Parathyroid adenoma (tissue), 2 donors: ENCODE data around the gene ABHD1.

ENCODE experiments used
- H2AFZ ChIP-seq: fragments of 300-600 bp; sonication (generic); one replicate; pipeline ENCODE4 v1.7.0; 2017; ENCODE audit warnings: antibody characterized with exemption, mild to moderate bottlenecking
- H3K27ac ChIP-seq: fragments of 300-600 bp; sonication (generic); one replicate; pipeline ENCODE4 v1.7.0; 2017
- H3K27me3 ChIP-seq: fragments of 300-600 bp; sonication (generic); one replicate; pipeline ENCODE4 v1.7.0; 2017; ENCODE audit warnings: low read length; ENCODE audit not compliant: control insufficient read depth, insufficient read depth
- H3K36me3 ChIP-seq: fragments of 300-600 bp; sonication (generic); one replicate; pipeline ENCODE4 v1.7.0; 2017; ENCODE audit warnings: low read length; ENCODE audit not compliant: control insufficient read depth, insufficient read depth
- H3K4me1 ChIP-seq: fragments of 300-600 bp; sonication (generic); one replicate; pipeline ENCODE4 v1.7.0; 2017; ENCODE audit warnings: control low read depth
- H3K4me2 ChIP-seq: fragments of 300-600 bp; sonication (generic); one replicate; pipeline ENCODE4 v1.7.0; 2017; ENCODE audit warnings: low read length
- H3K4me3 ChIP-seq: fragments of 300-600 bp; sonication (generic); one replicate; pipeline ENCODE4 v1.7.0; 2017; ENCODE audit warnings: low read depth, low read length
- H3K79me2 ChIP-seq: fragments of 300-600 bp; sonication (generic); one replicate; pipeline ENCODE4 v1.7.0; 2017; ENCODE audit warnings: control low read depth
- H3K9ac ChIP-seq: fragments of 300-600 bp; sonication (generic); one replicate; pipeline ENCODE4 v1.7.0; 2017; ENCODE audit warnings: mild to moderate bottlenecking
- H3K9me3 ChIP-seq: fragments of 300-600 bp; sonication (generic); one replicate; pipeline ENCODE4 v1.7.0; 2017; ENCODE audit warnings: low read length; ENCODE audit not compliant: control insufficient read depth
- TF ChIP-seq, protein P1 (sequence below): fragments of 300-600 bp; sonication (generic); IDR thresholded peaks from one replicate; pipeline ENCODE4 v1.7.0; 2017; ENCODE audit warnings: antibody characterized with exemption, mild to moderate bottlenecking
- donor health status: primary hyperparathyroidism.

Gene ABHD1

GRCh38 chr2:27087823-27088410 is 35.7 kb upstream of the ABHD1 start:
- Histone ChIP-seq H3K4me3 (no peak overlapping the region), H3K36me3 (no peaks in the 10 kb centered on the region), H3K27me3 (no peaks in the 10 kb centered on the region), H3K4me1 (peaks cover 22% of the 10 kb centered on the region), H2AFZ (no peak overlapping the region), H3K4me2 (no peak overlapping the region), H3K9me3 (no peaks in the 10 kb centered on the region), H3K9ac (no peak overlapping the region), H3K27ac (no peak overlapping the region), H3K79me2 (no peaks in the 10 kb centered on the region)
- TF ChIP-seq, protein P1, sequence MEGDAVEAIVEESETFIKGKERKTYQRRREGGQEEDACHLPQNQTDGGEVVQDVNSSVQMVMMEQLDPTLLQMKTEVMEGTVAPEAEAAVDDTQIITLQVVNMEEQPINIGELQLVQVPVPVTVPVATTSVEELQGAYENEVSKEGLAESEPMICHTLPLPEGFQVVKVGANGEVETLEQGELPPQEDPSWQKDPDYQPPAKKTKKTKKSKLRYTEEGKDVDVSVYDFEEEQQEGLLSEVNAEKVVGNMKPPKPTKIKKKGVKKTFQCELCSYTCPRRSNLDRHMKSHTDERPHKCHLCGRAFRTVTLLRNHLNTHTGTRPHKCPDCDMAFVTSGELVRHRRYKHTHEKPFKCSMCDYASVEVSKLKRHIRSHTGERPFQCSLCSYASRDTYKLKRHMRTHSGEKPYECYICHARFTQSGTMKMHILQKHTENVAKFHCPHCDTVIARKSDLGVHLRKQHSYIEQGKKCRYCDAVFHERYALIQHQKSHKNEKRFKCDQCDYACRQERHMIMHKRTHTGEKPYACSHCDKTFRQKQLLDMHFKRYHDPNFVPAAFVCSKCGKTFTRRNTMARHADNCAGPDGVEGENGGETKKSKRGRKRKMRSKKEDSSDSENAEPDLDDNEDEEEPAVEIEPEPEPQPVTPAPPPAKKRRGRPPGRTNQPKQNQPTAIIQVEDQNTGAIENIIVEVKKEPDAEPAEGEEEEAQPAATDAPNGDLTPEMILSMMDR, result no peak

DNA sequence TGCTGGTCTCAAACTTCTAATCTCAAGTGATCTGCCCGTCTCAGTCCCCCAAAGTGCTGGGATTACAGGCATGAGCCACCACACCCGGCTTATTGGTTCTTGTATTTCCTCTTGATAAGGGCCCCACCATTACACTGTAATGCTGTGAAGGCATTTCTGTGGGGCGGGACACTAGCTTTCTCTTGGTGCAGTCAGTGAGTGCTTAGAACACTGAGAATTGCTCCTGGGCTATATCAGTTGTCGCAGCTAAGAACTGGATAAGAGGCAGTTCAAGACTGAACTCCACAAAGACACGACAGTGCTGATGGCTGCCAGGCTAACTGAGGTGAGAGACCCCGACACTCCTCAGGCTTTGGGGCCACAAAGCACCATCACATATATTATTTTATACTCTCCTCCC is 35.0 kb upstream of the ABHD1 start:
- Histone ChIP-seq H3K4me1 (peaks cover 29% of the 10 kb centered on the region), H2AFZ (no peak overlapping the region), H3K27ac (no peak overlapping the region), H3K4me3 (no peak overlapping the region), H3K27me3 (no peaks in the 10 kb centered on the region), H3K9me3 (no peaks in the 10 kb centered on the region), H3K9ac (no peak overlapping the region), H3K4me2 (no peak overlapping the region), H3K79me2 (no peaks in the 10 kb centered on the region), H3K36me3 (no peaks in the 10 kb centered on the region)
- TF ChIP-seq, protein P1, result no peak

DNA sequence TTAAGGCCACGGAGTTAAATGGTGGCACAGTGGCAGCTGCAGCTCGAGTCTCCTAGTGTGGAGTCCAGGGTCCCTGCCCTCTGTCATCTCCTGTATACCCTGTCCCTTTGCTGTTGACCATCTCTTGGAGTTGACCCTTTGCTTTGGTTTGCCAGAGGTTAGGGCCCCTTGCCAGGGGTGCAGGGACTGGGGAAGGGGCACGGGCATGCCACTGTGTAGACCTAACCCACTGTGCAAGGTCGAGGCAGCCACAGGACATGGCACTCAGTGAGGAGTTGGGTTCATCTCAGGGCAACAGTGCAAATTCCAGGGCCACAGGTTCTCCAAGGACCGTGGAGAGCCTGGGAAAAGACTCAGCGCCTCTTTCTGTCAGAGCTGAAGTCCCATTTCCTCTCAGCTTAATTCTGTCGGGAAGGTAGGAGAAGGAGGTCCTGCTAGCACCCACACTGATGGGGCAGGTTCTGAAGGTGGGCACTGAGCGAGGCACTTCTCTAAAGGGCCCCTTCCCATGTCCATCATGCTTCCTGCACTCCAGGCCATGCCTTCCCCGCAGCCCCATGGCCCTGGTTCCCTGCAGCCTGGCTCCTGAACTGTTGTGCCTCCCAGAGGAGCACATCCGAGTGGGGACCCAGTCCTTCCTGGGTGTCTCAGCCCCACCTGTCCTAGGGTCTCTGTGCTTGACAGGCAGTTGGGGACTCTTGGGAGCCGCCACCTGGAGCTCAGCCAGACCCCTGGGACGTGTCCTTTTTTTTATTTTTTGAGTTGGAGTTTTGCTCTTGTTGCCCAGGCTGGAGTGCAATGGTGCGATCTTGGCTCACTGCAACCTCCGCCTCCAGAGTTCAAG is 34.3 kb upstream of the ABHD1 start:
- Histone ChIP-seq H3K27ac (no peak overlapping the region), H3K27me3 (no peaks in the 10 kb centered on the region), H3K9me3 (no peaks in the 10 kb centered on the region), H3K4me2 (no peak overlapping the region), H3K36me3 (no peaks in the 10 kb centered on the region), H3K4me3 (no peak overlapping the region), H2AFZ (no peak overlapping the region), H3K9ac (no peak overlapping the region), H3K79me2 (no peaks in the 10 kb centered on the region), H3K4me1 (peaks cover 30% of the 10 kb centered on the region)
- TF ChIP-seq, protein P1, result no peak

- TF ChIP-seq, protein P1, result no peak
- H3K4me3 ChIP-seq, result no peak overlapping the region
- no peaks in the 10 kb centered on the region for H3K9me3 ChIP-seq
- peaks cover 31% of the 10 kb centered on the region for H3K4me1 ChIP-seq
- H3K9ac ChIP-seq, result no peak overlapping the region
- H3K27ac ChIP-seq, result no peak overlapping the region
- H3K4me2 ChIP-seq, result no peak overlapping the region
- H3K79me2 ChIP-seq, result no peaks in the 10 kb centered on the region
- H3K27me3 ChIP-seq, result no peaks in the 10 kb centered on the region
- H3K36me3 ChIP-seq, result no peaks in the 10 kb centered on the region
- H2AFZ ChIP-seq, result peak overlapping the region; percentile 86
These were observed 31.6 kb upstream of the ABHD1 start for GRCh38 chr2:27091746-27092695.
